ENCODE measurements around the gene PTGES3. TPM values are rescaled to one million over a fixed set of nuclear protein-coding genes. Genes with fewer than 3 reads are reported as not detected.

The PTGES3 gene
- polyA plus RNA-seq, 3 donors, result 46.1 to 232 (median 187) TPM

DNA sequence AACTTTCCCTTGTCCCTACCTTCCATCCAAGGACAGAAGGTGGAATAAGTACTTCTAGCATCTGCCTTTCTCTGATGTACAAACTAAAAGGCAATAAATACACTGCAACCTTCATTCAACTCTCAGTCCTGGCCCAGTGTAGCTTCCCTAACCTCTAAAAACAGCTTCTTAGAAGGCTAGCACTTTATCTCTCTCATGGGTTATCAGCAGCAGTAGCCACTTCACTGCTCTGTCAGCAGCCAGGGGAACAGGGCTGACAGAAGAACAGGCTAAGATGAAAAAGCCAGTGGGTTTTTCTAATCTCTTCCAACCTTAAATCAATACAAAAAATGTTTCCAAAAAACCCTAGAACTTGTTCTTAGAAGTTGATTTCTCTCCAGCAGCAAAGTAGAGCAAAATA, 71.2 kb downstream of the PTGES3 start:
- H3K4me1 Mint-ChIP-seq, result no peaks in the 10 kb centered on the region
- Histone ChIP-seq H3K79me2 (ENCODE audit: insufficient read depth, low read length) (peaks cover 67% of the 10 kb centered on the region), H2AFZ (ENCODE audit: insufficient read depth, low read depth, low read length, poor library complexity, severe bottlenecking) (no peak overlapping the region), H3K4me1 (ENCODE audit: control insufficient read depth in 1 of 2, insufficient read depth in 2 of 2, low read length in 2 of 2) (no peaks in the 10 kb centered on the region), H3K4me2 (replicated peaks; ENCODE audit: extremely low read depth, low read length, poor library complexity, severe bottlenecking) (no peak overlapping the region), H3K9ac (ENCODE audit: insufficient read depth, low read length, poor library complexity, severe bottlenecking) (no peak overlapping the region), H3K9me3 (replicated peaks in 1 of 2; ENCODE audit: control insufficient read depth in 1 of 2, insufficient read depth in 1 of 2, low read length in 2 of 2) (no peaks in the 10 kb centered on the region), H3K36me3 (replicated peaks in 1 of 2; ENCODE audit: control insufficient read depth in 1 of 2, insufficient read depth in 2 of 2, low read length in 2 of 2) (peaks cover 83 to 100% of the 10 kb centered on the region in 2 donors), H4K20me1 (ENCODE audit: insufficient read depth, low read length) (peaks cover 99% of the 10 kb centered on the region), H3K27ac (ENCODE audit: low read depth in 1 of 2, low read length in 2 of 2) (no peak overlapping the region), H3K27me3 (ENCODE audit: control insufficient read depth in 2 of 2, insufficient read depth in 2 of 2, low read length in 2 of 2) (no peaks in the 10 kb centered on the region), H3K4me3 (replicated peaks in 1 of 3; ENCODE audit: low read depth in 2 of 3, low read length in 3 of 3) (no peak overlapping the region)
- peak overlapping the region in 4 of 7 donors; percentile 5 to 44 (median 30) for H3K27ac Mint-ChIP-seq
- intact Hi-C loops (cut with micrococcal nuclease), result no loop called here
- H3K36me3 Mint-ChIP-seq, result peaks cover 84 to 86% of the 10 kb centered on the region in 2 donors
- TF ChIP-seq, protein P1, sequence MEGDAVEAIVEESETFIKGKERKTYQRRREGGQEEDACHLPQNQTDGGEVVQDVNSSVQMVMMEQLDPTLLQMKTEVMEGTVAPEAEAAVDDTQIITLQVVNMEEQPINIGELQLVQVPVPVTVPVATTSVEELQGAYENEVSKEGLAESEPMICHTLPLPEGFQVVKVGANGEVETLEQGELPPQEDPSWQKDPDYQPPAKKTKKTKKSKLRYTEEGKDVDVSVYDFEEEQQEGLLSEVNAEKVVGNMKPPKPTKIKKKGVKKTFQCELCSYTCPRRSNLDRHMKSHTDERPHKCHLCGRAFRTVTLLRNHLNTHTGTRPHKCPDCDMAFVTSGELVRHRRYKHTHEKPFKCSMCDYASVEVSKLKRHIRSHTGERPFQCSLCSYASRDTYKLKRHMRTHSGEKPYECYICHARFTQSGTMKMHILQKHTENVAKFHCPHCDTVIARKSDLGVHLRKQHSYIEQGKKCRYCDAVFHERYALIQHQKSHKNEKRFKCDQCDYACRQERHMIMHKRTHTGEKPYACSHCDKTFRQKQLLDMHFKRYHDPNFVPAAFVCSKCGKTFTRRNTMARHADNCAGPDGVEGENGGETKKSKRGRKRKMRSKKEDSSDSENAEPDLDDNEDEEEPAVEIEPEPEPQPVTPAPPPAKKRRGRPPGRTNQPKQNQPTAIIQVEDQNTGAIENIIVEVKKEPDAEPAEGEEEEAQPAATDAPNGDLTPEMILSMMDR (IDR thresholded peaks at IDR 0.05), result no peak
- no peak for DNase-seq
- no peaks in the 10 kb centered on the region for H3K9me3 Mint-ChIP-seq
- no peak overlapping the region for H3K4me3 Mint-ChIP-seq
- H3K27me3 Mint-ChIP-seq (ENCODE audit: low read depth in 3 of 3), result peaks cover 0 to 2% (median 2%) of the 10 kb centered on the region in 3 donors

- intact Hi-C loops (cut with micrococcal nuclease), result no loop called here
- Histone ChIP-seq H3K36me3 (replicated peaks in 1 of 2; ENCODE audit: control insufficient read depth in 1 of 2, insufficient read depth in 2 of 2, low read length in 2 of 2) (peaks cover 88 to 100% of the 10 kb centered on the region in 2 donors), H3K27me3 (ENCODE audit: control insufficient read depth in 2 of 2, insufficient read depth in 2 of 2, low read length in 2 of 2) (no peaks in the 10 kb centered on the region), H3K4me3 (replicated peaks in 1 of 3; ENCODE audit: low read depth in 2 of 3, low read length in 3 of 3) (no peak overlapping the region), H3K9me3 (replicated peaks in 1 of 2; ENCODE audit: control insufficient read depth in 1 of 2, insufficient read depth in 1 of 2, low read length in 2 of 2) (no peaks in the 10 kb centered on the region), H3K27ac (ENCODE audit: low read depth in 1 of 2, low read length in 2 of 2) (no peak overlapping the region), H3K4me2 (replicated peaks; ENCODE audit: extremely low read depth, low read length, poor library complexity, severe bottlenecking) (no peak overlapping the region), H3K9ac (ENCODE audit: insufficient read depth, low read length, poor library complexity, severe bottlenecking) (no peak overlapping the region), H4K20me1 (ENCODE audit: insufficient read depth, low read length) (peaks cover 99% of the 10 kb centered on the region), H3K79me2 (ENCODE audit: insufficient read depth, low read length) (peaks cover 60% of the 10 kb centered on the region), H3K4me1 (ENCODE audit: control insufficient read depth in 1 of 2, insufficient read depth in 2 of 2, low read length in 2 of 2) (no peaks in the 10 kb centered on the region), H2AFZ (ENCODE audit: insufficient read depth, low read depth, low read length, poor library complexity, severe bottlenecking) (no peak overlapping the region)
- Mint-ChIP-seq H3K27ac (peak overlapping the region in 3 of 7 donors; percentile 12 to 64 (median 28)), H3K27me3 (ENCODE audit: low read depth in 3 of 3) (peaks cover 0 to 2% (median 2%) of the 10 kb centered on the region in 3 donors), H3K9me3 (no peaks in the 10 kb centered on the region), H3K36me3 (peaks cover 90 to 93% of the 10 kb centered on the region in 2 donors), H3K4me1 (no peaks in the 10 kb centered on the region), H3K4me3 (no peak overlapping the region)
- WGBS (ENCODE audit: insufficient coverage), result 100% methylated on average over 1 of the region's 3 CpGs
- no peak for DNase-seq
- TF ChIP-seq, protein P1 (IDR thresholded peaks at IDR 0.05), result no peak
Observed at GRCh38 chr12:56616244-56616643, 71.8 kb downstream of the PTGES3 start.
